ENCODE measurements around the gene C1orf167.

The C1orf167 gene

GRCh38 chr1:11835441-11836225 is 73.6 kb downstream of the C1orf167 start:
- DNase-seq (ENCODE audit: low read depth in 2 of 2) = no peak

GRCh38 chr1:11836955-11837766 is 75.2 kb downstream of the C1orf167 start:
- DNase-seq (ENCODE audit: low read depth in 2 of 2) = no peak

GRCh38 chr1:11837767-11838348 is 75.9 kb downstream of the C1orf167 start:
- no peak for DNase-seq (ENCODE audit: low read depth in 2 of 2)

DNA sequence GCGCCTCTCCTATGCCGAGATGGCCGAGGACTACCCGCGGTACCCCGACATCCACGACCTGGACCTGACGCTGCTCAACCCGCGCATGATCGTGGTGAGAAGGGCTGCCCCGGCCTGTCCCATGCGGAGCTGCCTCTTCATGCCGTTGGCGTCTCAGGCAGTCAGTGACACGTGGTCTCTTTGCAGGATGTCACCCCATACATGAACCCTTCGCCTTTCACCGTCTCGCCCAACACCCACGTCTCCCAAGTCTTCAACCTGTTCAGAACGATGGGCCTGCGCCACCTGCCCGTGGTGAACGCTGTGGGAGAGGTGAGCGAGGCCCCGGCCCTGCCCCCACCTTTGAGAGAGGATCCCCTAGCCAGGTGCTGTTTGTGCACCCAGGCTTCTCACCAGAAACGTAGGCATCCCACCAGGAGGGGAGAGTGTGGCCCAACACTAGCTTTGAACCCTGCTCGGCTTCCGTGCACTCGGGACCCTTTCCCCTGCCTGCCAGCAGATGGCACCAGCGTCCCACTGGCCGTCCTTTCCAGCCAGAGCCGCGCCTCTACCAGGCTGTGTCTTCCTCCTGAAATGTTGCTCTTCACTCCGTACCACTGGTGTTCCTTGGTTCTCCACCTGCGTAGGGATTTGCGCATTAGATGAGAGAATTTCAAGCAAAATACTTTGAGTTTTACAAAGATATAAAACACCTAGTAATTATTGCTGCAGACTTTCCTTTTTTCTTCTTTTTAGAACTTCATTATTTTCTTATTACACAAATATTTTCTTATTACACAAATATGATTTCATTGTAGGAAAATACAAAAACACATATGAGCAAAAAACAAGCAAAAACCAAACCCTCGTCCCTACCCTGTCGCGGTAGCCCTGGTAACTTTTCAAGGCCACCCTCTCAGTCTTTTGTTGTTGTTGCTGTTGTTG is 76.6 kb downstream of the C1orf167 start:
- peak; percentile 35 to 54 for DNase-seq (ENCODE audit: low read depth in 2 of 2)
